HepG2 (cell line): ENCODE results near the gene HYDIN.

ENCODE experiments used
- CENPBD1 ChIP-seq: sonication (generic); formaldehyde crosslinking; IDR thresholded peaks from 2 replicates; pipeline ENCODE4 v1.8.0; 2022; ENCODE audit warnings: missing genetic modification reagents, low read depth, mild to moderate bottlenecking, borderline replicate concordance
- PHF5A ChIP-seq: IDR thresholded peaks from one replicate; pipeline ENCODE4 v1.6.1; 2018; ENCODE audit warnings: low read depth, missing genetic modification reagents; ENCODE audit not compliant: unreplicated experiment
- SMARCC2 ChIP-seq: fragments of 450-650 bp; IDR thresholded peaks from 2 replicates; pipeline ENCODE4 v1.6.1; 2017; ENCODE audit warnings: antibody characterized with exemption, mild to moderate bottlenecking
- TF ChIP-seq, protein P1 (sequence below): sonication (generic); formaldehyde crosslinking; IDR thresholded peaks from 2 replicates; pipeline ENCODE4 v1.4.0; 2020; ENCODE audit warnings: missing genetic modification reagents, mild to moderate bottlenecking, borderline replicate concordance
- TF ChIP-seq, protein P2 (sequence below): sonication (generic); formaldehyde crosslinking; IDR thresholded peaks from 2 replicates; pipeline ENCODE4 v1.5.0; 2020; ENCODE audit warnings: mild to moderate bottlenecking, missing genetic modification reagents, moderate library complexity

DNA sequence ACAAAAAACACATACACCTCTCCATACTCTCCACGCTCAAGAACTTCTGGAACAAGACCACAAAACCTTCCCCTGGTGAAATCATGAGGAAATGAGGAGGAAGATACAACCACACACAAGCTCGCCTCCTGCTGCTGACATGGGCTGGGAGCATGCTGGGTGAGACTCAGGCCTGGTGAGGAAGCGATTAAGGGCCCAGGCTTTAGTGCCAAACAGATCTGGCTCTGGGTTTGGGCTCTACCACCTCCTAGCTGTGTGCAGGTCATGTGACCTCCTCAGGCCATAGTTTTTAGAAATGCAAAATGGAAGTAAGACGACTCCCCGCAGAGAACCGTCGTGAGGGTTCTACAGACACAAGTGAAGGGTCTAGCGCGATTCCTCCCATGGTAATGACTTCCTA is 470.9 kb downstream of the HYDIN start:
- TF ChIP-seq, protein P1, sequence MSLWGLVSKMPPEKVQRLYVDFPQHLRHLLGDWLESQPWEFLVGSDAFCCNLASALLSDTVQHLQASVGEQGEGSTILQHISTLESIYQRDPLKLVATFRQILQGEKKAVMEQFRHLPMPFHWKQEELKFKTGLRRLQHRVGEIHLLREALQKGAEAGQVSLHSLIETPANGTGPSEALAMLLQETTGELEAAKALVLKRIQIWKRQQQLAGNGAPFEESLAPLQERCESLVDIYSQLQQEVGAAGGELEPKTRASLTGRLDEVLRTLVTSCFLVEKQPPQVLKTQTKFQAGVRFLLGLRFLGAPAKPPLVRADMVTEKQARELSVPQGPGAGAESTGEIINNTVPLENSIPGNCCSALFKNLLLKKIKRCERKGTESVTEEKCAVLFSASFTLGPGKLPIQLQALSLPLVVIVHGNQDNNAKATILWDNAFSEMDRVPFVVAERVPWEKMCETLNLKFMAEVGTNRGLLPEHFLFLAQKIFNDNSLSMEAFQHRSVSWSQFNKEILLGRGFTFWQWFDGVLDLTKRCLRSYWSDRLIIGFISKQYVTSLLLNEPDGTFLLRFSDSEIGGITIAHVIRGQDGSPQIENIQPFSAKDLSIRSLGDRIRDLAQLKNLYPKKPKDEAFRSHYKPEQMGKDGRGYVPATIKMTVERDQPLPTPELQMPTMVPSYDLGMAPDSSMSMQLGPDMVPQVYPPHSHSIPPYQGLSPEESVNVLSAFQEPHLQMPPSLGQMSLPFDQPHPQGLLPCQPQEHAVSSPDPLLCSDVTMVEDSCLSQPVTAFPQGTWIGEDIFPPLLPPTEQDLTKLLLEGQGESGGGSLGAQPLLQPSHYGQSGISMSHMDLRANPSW (CRISPR knock-in tag), result no peak
- no peak for TF ChIP-seq CENPBD1 (CRISPR knock-in tag)
- TF ChIP-seq SMARCC2, result no peak
- TF ChIP-seq PHF5A (CRISPR knock-in tag), result no peak
- TF ChIP-seq, protein P2, sequence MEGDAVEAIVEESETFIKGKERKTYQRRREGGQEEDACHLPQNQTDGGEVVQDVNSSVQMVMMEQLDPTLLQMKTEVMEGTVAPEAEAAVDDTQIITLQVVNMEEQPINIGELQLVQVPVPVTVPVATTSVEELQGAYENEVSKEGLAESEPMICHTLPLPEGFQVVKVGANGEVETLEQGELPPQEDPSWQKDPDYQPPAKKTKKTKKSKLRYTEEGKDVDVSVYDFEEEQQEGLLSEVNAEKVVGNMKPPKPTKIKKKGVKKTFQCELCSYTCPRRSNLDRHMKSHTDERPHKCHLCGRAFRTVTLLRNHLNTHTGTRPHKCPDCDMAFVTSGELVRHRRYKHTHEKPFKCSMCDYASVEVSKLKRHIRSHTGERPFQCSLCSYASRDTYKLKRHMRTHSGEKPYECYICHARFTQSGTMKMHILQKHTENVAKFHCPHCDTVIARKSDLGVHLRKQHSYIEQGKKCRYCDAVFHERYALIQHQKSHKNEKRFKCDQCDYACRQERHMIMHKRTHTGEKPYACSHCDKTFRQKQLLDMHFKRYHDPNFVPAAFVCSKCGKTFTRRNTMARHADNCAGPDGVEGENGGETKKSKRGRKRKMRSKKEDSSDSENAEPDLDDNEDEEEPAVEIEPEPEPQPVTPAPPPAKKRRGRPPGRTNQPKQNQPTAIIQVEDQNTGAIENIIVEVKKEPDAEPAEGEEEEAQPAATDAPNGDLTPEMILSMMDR (CRISPR knock-in tag), result 0 out of 2 replicates have a peak, but pooled peaks have one; percentile 15
